ENCODE data around the gene RIMBP2.

DNA sequence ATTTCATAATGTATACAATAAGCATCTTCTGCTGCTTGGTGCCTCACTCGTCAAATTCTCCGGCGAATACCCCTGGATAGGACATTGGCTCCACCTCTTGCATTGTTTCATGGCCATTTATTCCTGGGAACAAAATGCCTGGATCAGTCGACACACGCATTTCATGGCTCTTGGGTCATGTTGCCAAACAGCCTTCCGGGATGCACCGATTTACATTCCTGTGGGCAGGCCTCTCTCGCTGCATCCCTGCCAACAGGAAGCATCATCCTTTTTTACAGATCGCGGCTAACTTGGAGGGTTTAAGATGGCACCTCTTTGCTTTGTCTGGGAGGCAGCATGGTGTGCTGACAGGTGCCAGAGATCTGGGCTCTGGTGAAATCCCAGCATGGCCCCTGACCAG lies 32.7 kb upstream of the RIMBP2 start:
- TF ChIP-seq, protein P1, sequence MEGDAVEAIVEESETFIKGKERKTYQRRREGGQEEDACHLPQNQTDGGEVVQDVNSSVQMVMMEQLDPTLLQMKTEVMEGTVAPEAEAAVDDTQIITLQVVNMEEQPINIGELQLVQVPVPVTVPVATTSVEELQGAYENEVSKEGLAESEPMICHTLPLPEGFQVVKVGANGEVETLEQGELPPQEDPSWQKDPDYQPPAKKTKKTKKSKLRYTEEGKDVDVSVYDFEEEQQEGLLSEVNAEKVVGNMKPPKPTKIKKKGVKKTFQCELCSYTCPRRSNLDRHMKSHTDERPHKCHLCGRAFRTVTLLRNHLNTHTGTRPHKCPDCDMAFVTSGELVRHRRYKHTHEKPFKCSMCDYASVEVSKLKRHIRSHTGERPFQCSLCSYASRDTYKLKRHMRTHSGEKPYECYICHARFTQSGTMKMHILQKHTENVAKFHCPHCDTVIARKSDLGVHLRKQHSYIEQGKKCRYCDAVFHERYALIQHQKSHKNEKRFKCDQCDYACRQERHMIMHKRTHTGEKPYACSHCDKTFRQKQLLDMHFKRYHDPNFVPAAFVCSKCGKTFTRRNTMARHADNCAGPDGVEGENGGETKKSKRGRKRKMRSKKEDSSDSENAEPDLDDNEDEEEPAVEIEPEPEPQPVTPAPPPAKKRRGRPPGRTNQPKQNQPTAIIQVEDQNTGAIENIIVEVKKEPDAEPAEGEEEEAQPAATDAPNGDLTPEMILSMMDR (IDR thresholded peaks at IDR 0.05; ENCODE audit: borderline replicate concordance, extremely low read depth, low read length, poor library complexity, severe bottlenecking) = no peak
- TF ChIP-seq EZH2 (IDR thresholded peaks at IDR 0.05; ENCODE audit: borderline replicate concordance, low read depth, low read length, severe bottlenecking) = no peak
